Activated T-cell treated with anti-CD3 and anti-CD28 coated beads, Interleukin-2, amount 50 U/mL, for 72 hours (primary cell): Measurements from ENCODE around the gene SRSF2. TPM values are rescaled to one million over a fixed set of nuclear protein-coding genes. Genes with fewer than 3 reads are reported as not detected.

Experiments used
- ATAC-seq, 2 donors: fragments of 150-1000 bp; cut with Tn5 transposase; replicated peaks in 1 of 2; 2 replicates each; pipeline ENCODE4 v1.10.0; 2021; ENCODE audit warnings: moderate library complexity in 2 of 2, mild to moderate bottlenecking in 1 of 2
- DNase-seq, 2 donors: peaks; one replicate each; pipeline ENCODE4 v3.0.0; 2021 to 2022; ENCODE audit warnings: mixed read lengths in 1 of 2
- H3K27ac Mint-ChIP-seq: one replicate; pipeline ENCODE4 v1.8.0; 2022; ENCODE audit warnings: mild to moderate bottlenecking, moderate library complexity, mixed read lengths
- H3K27me3 Mint-ChIP-seq: one replicate; pipeline ENCODE4 v1.8.0; 2022; ENCODE audit warnings: low read depth, mixed read lengths
- H3K36me3 Mint-ChIP-seq, 2 donors: one replicate each; pipeline ENCODE4 v1.8.0; 2022; ENCODE audit warnings: mixed read lengths in 2 of 2, mild to moderate bottlenecking in 1 of 2; ENCODE audit not compliant: insufficient read depth in 2 of 2
- H3K4me1 Mint-ChIP-seq: one replicate; pipeline ENCODE4 v1.8.0; 2022; ENCODE audit warnings: low read depth, mixed read lengths
- H3K4me3 Mint-ChIP-seq, 2 donors: one replicate each; pipeline ENCODE4 v1.8.0; 2022; ENCODE audit warnings: mild to moderate bottlenecking in 2 of 2, mixed read lengths in 2 of 2, moderate library complexity in 2 of 2
- H3K9me3 Mint-ChIP-seq, 2 donors: one replicate each; pipeline ENCODE4 v1.8.0; 2022; ENCODE audit warnings: mixed read lengths in 2 of 2
- total RNA-seq, 2 donors: library from RNA; stranded (reverse); gene quantifications; one replicate each; pipeline ENCODE4 v1.2.3, GENCODE V29; 2022

SRSF2 gene
- total RNA-seq = 100 to 1,000 TPM; 260 to 275 TPM

- Mint-ChIP-seq H3K9me3 (no peaks in the 10 kb centered on the region), H3K4me1 (peaks cover 69% of the 10 kb centered on the region), H3K36me3 (peaks cover 20 to 38% of the 10 kb centered on the region in 2 donors), H3K27me3 (no peaks in the 10 kb centered on the region), H3K27ac (peak within 1 kb of the TSS; percentile 97), H3K4me3 (peak within 1 kb of the TSS; percentile 95 to 98)
- DNase-seq = peak; percentile 99 to 100
- peak; percentile 69 to 74 for ATAC-seq
Measured at GRCh38 chr17:76737082-76737675, at the start of gene SRSF2. SRSF2 (minus strand) TSS chr17:76737331; CDS start chr17:76737160, 171 bp downstream.

GRCh38 chr17:76784926-76785325, 47.8 kb upstream of the SRSF2 start:
- ATAC-seq (no peak), DNase-seq (no peak)
- Mint-ChIP-seq H3K36me3 (peaks cover 2 to 5% of the 10 kb centered on the region in 2 donors), H3K27ac (no peak overlapping the region), H3K4me3 (no peak overlapping the region), H3K4me1 (no peaks in the 10 kb centered on the region), H3K27me3 (no peaks in the 10 kb centered on the region), H3K9me3 (no peaks in the 10 kb centered on the region)

- no peaks in the 10 kb centered on the region for H3K27me3 Mint-ChIP-seq
- H3K36me3 Mint-ChIP-seq = peaks cover 3 to 8% of the 10 kb centered on the region in 2 donors
- no peak overlapping the region for H3K27ac Mint-ChIP-seq
- no peaks in the 10 kb centered on the region for H3K4me1 Mint-ChIP-seq
- H3K4me3 Mint-ChIP-seq = no peak overlapping the region
- no peak for DNase-seq
- ATAC-seq = no peak
- no peaks in the 10 kb centered on the region for H3K9me3 Mint-ChIP-seq
Measured at GRCh38 chr17:76783146-76783545, 46.0 kb upstream of the SRSF2 start.

- peaks cover 5 to 9% of the 10 kb centered on the region in 2 donors for H3K36me3 Mint-ChIP-seq
- H3K4me1 Mint-ChIP-seq = no peaks in the 10 kb centered on the region
- DNase-seq = no peak
- H3K27me3 Mint-ChIP-seq = no peaks in the 10 kb centered on the region
- no peaks in the 10 kb centered on the region for H3K9me3 Mint-ChIP-seq
- no peak overlapping the region for H3K27ac Mint-ChIP-seq
- ATAC-seq = no peak
- no peak overlapping the region for H3K4me3 Mint-ChIP-seq
Measured at GRCh38 chr17:76781056-76781982, 44.2 kb upstream of the SRSF2 start.

GRCh38 chr17:76775021-76775600, 38.0 kb upstream of the SRSF2 start:
- H3K27ac Mint-ChIP-seq = peak overlapping the region; percentile 38
- no peaks in the 10 kb centered on the region for H3K27me3 Mint-ChIP-seq
- H3K36me3 Mint-ChIP-seq = peaks cover 12 to 24% of the 10 kb centered on the region in 2 donors
- ATAC-seq = no peak
- H3K9me3 Mint-ChIP-seq = peaks cover 0 to 2% of the 10 kb centered on the region in 2 donors
- H3K4me3 Mint-ChIP-seq = no peak overlapping the region
- H3K4me1 Mint-ChIP-seq = peaks cover 17% of the 10 kb centered on the region
- no peak for DNase-seq

GRCh38 chr17:76772842-76773525, 35.9 kb upstream of the SRSF2 start:
- Mint-ChIP-seq H3K27me3 (no peaks in the 10 kb centered on the region), H3K9me3 (peaks cover 0 to 2% of the 10 kb centered on the region in 2 donors), H3K36me3 (peaks cover 13 to 20% of the 10 kb centered on the region in 2 donors), H3K4me3 (peak overlapping the region; percentile 68 to 83), H3K27ac (peak overlapping the region; percentile 86), H3K4me1 (peaks cover 17% of the 10 kb centered on the region)
- DNase-seq = peak; percentile 27 to 40
- ATAC-seq = peak; percentile 89 to 95

- no peaks in the 10 kb centered on the region for H3K9me3 Mint-ChIP-seq
- H3K4me3 Mint-ChIP-seq = no peak overlapping the region
- peaks cover 0 to 7% of the 10 kb centered on the region in 2 donors for H3K36me3 Mint-ChIP-seq
- no peak for ATAC-seq
- H3K27ac Mint-ChIP-seq = no peak overlapping the region
- peaks cover 10% of the 10 kb centered on the region for H3K4me1 Mint-ChIP-seq
- no peaks in the 10 kb centered on the region for H3K27me3 Mint-ChIP-seq
- DNase-seq = no peak
Measured at GRCh38 chr17:76758570-76758969, 21.4 kb upstream of the SRSF2 start.

GRCh38 chr17:76757256-76757655, 20.1 kb upstream of the SRSF2 start:
- Mint-ChIP-seq H3K4me1 (peaks cover 23% of the 10 kb centered on the region), H3K27me3 (no peaks in the 10 kb centered on the region), H3K27ac (no peak overlapping the region), H3K36me3 (peaks cover 0 to 15% of the 10 kb centered on the region in 2 donors), H3K4me3 (no peak overlapping the region), H3K9me3 (no peaks in the 10 kb centered on the region)
- no peak for ATAC-seq
- DNase-seq = no peak

GRCh38 chr17:76755285-76755684, 18.2 kb upstream of the SRSF2 start:
- no peak overlapping the region for H3K27ac Mint-ChIP-seq
- ATAC-seq (no peak), DNase-seq (no peak)
- peaks cover 2 to 15% of the 10 kb centered on the region in 2 donors for H3K36me3 Mint-ChIP-seq
- H3K9me3 Mint-ChIP-seq = no peaks in the 10 kb centered on the region
- H3K27me3 Mint-ChIP-seq = no peaks in the 10 kb centered on the region
- peaks cover 28% of the 10 kb centered on the region for H3K4me1 Mint-ChIP-seq
- peak overlapping the region in 1 of 2 donors; percentile 41 for H3K4me3 Mint-ChIP-seq

GRCh38 chr17:76753061-76753961, 16.2 kb upstream of the SRSF2 start:
- Mint-ChIP-seq H3K4me3 (peak overlapping the region; percentile 94 to 96), H3K36me3 (peaks cover 2 to 13% of the 10 kb centered on the region in 2 donors), H3K4me1 (peaks cover 28% of the 10 kb centered on the region), H3K27me3 (no peaks in the 10 kb centered on the region), H3K27ac (peak overlapping the region; percentile 98), H3K9me3 (no peaks in the 10 kb centered on the region)
- DNase-seq (no peak), ATAC-seq (peak; percentile 91 to 95)

- Mint-ChIP-seq H3K27me3 (no peaks in the 10 kb centered on the region), H3K4me1 (peaks cover 28% of the 10 kb centered on the region), H3K9me3 (no peaks in the 10 kb centered on the region), H3K27ac (peak overlapping the region; percentile 79), H3K36me3 (peaks cover 2 to 11% of the 10 kb centered on the region in 2 donors), H3K4me3 (peak overlapping the region; percentile 35 to 75)
- ATAC-seq (peak in 1 of 2 donors; percentile 56), DNase-seq (no peak)
Measured at GRCh38 chr17:76752006-76752405, 14.9 kb upstream of the SRSF2 start.
